NCI-H446 (cell line): ENCODE measurements around the gene ZHX3.

Experiments
- DNase-seq, 2 experiments: peaks; one replicate each; lab custom pipeline; 2025; lab: John Stamatoyannopoulos, UW

The ZHX3 gene, protein sequence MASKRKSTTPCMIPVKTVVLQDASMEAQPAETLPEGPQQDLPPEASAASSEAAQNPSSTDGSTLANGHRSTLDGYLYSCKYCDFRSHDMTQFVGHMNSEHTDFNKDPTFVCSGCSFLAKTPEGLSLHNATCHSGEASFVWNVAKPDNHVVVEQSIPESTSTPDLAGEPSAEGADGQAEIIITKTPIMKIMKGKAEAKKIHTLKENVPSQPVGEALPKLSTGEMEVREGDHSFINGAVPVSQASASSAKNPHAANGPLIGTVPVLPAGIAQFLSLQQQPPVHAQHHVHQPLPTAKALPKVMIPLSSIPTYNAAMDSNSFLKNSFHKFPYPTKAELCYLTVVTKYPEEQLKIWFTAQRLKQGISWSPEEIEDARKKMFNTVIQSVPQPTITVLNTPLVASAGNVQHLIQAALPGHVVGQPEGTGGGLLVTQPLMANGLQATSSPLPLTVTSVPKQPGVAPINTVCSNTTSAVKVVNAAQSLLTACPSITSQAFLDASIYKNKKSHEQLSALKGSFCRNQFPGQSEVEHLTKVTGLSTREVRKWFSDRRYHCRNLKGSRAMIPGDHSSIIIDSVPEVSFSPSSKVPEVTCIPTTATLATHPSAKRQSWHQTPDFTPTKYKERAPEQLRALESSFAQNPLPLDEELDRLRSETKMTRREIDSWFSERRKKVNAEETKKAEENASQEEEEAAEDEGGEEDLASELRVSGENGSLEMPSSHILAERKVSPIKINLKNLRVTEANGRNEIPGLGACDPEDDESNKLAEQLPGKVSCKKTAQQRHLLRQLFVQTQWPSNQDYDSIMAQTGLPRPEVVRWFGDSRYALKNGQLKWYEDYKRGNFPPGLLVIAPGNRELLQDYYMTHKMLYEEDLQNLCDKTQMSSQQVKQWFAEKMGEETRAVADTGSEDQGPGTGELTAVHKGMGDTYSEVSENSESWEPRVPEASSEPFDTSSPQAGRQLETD

DNA sequence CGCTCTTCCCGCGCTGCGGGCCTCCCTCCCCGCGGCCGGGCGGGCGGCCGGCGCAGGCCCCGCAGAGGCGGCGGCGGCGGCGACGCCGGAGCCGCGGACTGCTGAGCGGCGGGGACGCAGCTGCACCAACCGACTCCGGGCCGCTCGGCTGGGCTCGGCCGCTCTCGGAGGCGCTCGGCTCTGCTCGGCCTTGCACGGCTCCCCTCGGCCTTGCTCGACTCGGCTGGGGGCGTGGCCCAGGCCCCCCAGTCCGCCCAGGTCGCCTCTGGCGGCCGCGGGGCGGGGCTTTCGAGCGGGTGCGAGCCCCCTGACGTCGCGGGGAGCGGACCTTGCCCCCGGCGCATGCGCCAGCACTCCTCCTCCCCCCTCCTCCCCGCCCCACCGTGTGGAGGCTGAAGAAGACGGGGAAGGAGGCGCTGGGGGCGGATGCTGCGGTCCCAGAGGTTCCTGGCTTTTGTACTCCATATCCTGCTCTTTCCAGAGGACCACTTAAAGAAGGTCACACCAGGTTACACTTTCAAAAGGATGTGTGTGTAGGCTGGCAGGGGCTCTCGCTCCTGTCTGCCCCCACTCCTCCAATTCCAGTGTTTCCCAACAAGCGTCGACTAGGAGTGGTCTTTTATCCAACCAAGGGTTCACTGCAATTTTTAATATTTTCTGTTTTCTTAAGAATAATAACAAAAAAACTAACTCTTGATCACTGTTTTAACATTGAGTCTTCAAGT lies at the start of gene ZHX3:
ZHX3 (minus strand) TSS at position 186 of the 725 bp plus-strand sequence. CDS start 112,815 bp downstream, outside the sequence.
- peak; percentile 95 to 99 for DNase-seq

DNA sequence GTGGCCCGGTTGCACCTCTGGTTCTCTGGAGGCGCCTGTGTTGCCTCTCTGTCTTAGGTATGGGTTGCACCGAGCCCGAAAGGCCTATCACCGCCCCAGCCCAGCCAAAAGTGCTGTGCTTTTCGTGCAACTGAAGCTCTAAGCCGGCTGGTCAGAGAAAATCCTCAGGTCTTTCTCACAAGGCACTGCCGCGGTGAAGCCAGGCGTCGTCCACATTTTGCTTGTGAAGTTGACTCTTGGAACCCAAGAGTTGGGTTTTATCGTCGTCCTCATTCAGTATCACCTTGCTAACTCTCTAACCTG lies 49.8 kb upstream of the ZHX3 start:
- no peak for DNase-seq

DNA sequence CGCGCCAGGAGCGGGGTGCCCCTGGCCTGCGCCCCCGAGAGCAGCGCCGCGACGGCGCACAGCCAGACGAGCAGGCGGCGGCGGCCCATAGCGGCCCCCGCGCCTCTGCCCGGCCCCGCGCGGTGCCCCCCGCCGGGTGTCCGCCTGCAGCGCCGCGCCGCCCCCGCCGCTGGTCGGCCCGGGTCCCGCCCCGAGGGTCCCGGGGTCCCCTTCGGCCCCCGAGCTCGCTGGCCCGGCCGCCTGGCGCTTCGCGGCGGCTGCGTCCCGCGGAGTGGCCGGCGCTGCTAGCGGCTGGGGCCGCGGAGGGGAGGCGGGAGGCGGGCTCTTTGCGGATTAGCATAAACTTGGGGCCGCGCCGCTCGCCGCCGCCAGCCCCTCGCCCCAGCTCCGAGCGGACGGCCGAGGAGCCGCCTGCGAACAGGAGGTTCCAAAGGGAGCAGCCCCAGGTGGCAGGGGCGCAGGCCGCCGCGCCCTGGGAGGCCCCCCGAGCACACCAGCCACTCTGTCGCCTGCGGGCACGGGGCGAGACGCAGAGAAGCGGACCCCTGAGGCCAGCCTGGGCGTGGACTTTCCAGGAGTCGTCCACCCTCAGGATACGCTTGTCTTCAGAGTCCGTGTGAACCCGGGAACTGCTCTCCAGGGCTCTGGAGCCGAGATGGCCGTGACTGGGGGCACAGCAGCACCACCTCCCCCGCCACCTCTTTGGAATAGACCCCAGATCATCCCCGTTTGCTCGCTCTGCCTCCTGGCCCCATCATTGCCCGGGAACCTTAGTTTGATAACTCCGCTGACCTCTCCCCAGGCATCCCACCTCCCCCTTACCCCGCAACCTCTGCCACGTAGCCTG lies 49.2 kb upstream of the ZHX3 start, which contains the start of gene EMILIN3:
EMILIN3 (minus strand) TSS at position 273 of the 847 bp plus-strand sequence; CDS start at position 89, 184 bp downstream.
- DNase-seq, result no peak

DNA sequence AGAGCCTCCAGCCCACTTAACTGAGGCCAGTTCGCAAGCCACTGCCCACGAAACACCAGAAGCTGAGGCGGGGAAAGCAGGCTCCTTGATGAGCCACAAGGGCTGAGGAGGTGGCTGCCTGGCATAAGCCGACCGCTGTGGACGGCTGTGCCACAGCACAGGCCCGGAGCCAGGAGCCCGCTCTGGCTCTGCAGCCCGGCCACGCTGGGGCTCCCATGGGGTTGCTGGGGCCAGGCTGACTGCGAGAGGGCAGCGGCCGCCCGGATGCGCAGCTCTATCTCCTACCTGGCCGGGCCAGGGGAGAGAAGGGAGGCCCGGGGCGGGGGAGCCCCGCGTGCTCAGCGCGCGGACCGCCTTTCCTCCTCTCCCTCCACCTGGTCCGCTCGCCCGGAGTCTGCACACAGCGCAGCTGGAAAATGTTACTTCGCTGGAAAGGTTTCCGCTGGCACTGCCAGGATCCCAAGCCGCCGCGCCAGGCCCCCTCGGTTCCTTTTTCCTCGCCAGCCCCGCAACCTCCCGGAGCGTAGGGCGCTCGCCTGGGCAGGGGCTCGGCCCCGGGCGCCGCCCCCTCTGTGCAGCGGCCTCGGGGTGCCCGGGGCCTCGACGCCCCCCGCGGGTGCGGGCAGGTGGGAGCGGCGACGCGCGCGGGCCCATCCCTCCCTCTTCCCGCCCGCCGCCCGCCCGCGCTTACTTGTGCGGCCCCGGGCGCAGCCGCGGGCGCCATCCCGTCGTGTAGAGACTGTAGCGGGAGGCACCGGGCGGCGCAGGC lies 48.4 kb upstream of the ZHX3 start:
- DNase-seq, result no peak

DNA sequence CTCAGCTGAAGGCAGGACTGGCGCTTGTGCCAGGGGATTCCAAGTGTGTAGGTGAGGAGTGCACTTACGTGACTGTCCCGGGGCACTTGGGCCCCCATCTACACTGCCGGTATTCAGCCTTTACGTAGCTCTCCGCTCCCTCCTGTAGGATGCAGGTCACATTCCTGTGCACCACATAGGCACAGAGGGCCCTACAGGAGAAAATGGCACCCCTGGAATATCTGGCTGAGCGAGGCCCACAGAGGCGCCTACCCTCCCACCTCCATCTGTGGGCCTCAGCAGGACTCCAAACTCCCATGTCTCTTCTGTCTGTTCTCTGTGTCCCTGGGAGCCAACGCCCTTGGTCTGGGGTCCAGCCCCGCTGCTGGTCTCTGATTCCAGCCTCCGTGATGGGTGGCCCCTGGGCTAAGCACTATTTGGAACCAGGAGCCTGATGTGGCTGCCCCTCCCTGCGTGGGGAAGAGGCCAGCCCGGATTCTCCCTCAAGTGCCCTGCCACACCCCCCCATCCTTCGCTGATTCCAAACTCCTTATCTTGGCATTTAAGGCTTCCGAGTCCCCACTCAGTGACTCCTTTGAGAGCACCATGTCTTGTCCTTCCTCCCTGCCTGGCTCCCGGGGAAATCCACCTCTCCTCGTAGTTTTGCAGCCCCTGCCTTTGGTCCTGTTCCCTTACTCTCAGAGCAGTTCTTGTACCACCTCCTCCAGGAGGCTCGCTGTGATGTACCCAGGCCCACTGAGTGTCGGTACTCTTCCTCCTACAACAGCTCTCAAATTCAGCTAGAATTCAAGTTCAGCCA lies 47.6 kb upstream of the ZHX3 start:
- DNase-seq, result no peak

DNA sequence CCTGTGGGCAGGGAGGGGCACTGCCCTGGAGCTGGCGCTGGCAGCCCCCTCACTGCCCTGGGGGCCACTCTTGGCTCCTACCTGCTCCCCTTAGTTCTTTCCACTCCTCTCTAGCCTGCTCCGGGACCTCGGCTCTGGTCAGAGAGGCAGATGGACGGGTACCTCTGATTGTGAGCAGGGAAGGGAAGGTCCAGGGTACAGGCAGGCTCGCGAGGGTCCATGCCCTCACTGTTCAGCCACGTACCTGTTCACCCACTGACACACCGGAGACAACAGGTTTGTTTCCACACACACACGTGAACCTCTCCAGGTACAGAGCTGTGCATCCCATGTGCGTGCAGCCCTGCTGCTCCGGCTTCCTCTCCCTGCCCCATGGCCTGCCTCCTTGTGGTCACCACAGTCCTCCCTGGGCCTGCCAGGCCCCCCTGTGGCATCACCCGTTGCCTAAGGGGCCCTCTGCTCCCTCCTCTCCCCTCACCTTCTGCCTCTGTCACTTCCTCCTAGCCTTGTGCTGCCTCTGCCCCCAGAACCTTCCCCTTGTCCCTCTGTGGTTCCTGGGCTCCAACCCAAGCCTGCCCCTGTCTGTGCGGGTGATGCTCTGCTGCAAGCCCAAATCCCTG lies 46.8 kb upstream of the ZHX3 start:
- no peak for DNase-seq

DNA sequence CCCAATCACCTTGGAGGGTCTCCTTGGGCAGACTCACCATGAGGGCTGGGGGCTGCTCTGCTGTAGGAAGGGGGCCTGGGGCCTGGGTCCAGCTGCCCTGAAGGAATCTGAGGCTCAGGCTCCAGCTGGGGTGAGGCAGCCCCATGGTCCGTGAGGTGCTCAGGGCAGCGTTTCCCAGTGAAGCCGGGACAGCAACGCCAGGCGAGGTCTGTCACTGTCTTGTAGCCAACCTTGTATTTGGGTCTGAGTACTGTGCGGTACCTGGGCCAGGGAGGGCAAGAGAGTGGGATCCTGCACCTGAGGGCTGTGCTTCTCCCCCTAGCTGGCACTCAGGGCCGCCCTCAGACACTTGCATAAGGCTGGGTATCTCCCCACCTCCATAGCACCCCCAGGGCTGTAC lies 46.1 kb upstream of the ZHX3 start:
- no peak for DNase-seq

DNA sequence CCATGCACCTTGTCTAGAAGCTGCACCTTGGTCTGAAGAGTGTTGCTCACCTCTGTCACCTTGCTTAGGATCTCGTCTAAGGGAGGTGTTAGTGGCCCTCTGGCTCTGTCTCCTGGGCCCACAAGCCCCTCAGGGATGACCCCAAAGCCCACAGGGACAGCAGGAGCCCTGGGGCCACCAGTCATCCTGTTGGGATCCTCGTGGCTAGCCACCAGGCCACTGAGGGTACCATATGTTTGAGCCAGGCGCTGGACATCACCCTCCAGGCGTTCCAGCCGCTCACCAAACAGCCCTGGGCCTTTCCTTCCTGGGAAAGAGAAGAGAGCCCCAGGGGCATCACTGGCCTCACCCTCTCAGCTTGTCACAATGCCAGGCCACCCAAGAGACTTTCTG lies 45.2 kb upstream of the ZHX3 start:
- no peak for DNase-seq

DNA sequence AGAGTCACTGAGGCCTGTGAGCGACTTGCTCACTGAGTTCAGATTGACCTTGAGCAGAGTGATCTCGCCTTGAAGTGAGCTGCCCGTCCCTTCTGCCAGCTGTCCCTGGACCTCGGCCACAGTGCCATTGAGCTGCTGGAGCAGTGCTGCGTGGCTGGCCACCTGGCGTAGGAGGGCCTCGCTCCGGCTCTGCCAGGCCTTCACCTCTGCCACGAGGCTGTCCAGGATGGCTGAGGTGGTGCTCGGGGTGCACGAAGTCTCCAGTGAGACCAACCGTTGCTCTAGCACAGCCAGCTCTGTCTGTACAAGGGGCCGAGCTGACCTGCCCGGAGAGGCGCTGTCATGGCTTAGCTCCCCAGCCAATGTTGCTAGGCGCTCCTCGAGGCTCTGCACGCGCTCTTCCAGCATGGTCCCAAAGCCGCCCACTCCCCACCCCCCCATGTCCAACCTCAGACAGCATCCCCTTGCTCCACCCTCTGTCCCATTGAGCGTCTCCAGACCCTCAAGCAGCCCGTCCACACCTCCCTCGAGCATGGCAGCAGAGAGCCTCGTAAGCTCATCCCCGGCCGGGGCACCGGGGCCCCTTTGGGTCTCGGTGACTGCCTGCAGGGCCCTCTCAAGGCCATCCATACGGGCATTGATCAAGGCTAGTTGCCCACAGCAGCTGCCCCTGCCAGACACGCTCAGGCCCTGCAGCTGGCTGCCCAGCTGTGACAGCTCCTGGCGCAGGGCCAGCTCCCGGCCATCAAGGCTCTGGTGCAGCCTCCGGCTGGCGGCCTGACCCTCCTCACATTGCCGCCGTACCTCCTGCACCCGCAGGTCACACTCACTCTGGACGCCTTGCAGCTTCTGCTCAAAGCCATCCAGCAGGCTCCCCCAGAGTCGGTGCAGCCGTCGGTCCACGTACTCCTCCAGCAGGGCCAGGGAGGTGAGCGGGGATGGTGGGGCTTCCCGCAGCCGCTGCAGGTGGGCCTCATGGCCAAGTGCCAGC lies 44.5 kb upstream of the ZHX3 start:
- no peak for DNase-seq

DNA sequence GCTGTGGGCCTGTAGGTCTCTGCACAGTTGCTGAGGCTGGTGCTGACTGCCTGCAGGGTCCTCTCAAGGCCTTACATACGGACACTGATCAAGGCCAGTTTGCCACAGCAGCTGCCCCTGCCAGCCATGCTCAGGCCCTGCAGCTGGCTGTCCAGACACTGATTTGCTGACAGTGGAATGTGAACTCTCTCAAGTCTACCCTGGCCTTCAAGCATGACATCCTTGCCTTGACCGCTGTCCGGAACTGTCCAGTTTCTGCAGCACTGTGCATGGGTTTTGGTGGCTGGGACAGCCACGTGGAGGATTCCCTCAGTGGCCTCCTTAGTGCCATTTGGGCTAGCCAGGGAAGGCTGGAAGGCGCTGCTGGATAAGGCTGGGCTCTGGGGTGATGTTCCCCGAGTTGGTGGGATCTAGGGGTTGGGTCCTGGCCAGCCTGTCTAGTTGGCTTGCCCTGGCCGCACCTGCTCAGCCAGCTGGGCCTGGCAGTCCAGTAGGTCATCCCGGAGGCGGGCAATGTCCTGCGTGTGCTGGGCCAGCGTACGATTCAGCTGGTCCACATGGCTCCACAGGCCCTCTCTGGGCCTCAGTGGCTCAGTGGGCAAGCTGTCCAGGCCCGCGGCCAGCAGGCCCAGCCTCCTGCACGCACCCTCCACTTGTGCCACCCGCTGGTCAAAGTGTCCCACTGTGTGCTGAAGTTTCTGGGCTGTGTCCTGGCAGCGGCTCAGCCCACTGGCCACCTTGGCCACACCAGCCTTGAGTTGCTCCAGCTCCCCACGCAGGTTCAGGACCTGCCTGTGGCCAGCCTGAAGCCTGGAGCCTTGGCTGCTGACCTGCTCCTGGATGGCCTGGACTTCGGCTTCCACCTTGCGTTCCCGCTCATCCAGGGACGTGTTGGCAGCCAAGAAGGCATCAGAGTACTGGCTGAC lies 43.6 kb upstream of the ZHX3 start:
- no peak for DNase-seq

DNA sequence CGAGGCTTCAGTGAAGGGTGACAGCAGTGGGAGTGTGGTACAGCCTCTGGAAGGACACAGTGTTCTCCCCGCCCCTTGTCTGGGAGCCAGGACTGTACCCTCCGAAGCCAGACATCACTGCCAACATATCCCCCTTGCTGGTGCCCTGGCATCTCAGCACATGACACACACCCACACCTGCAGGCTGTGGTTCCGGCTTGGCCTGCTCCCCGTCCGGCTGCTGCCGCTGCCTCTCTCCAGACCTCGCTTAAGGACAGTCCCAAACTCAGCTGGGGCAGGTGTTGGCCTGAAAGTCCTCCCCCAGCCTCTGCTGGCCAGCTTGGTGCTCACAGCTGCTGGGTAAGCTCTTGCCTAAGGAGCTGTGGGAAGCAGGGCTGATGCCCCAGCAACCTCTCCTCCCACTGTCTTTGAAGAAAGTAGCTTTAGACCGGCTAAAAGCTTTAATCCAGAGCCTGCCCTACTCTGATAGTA lies 42.0 kb upstream of the ZHX3 start:
- DNase-seq, result no peak

DNA sequence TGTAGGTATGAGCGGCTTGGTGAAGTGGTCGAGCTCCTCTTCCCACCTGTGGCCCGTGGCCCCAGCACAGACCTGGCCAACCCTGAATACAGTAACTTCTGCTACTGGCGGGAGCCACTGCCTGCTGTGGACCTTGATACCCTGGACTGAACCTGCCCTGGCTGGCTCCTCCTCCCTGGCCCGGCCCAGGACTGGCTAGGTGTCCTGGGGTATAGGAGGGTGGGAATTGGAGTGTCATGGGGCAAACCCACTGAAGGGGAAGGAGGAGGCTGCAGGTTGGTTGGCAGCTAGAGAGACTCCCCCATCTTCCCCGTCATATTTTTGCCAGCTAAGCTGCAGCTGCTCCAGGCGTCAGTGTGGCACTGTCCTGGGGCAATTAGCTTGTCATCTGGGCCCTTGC lies 41.2 kb upstream of the ZHX3 start:
- no peak for DNase-seq

DNA sequence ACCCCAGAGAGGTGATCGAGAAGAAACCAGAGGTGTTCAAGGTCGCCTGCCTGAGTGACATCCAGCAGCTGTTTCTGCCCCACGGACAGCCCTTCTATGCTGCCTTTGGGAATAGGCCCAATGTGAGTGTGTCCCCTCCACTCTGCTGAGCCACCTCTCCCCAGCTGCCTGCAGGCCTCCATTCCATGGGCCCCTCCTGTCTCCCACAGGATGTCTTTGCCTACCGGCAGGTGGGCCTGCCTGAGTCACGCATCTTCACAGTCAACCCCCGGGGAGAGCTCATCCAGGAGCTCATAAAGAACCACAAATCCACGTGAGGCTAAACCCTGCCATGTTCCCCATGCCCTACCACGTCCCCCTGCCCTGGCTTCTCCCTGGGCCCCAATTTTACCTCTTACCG lies 40.7 kb upstream of the ZHX3 start:
- no peak for DNase-seq

DNA sequence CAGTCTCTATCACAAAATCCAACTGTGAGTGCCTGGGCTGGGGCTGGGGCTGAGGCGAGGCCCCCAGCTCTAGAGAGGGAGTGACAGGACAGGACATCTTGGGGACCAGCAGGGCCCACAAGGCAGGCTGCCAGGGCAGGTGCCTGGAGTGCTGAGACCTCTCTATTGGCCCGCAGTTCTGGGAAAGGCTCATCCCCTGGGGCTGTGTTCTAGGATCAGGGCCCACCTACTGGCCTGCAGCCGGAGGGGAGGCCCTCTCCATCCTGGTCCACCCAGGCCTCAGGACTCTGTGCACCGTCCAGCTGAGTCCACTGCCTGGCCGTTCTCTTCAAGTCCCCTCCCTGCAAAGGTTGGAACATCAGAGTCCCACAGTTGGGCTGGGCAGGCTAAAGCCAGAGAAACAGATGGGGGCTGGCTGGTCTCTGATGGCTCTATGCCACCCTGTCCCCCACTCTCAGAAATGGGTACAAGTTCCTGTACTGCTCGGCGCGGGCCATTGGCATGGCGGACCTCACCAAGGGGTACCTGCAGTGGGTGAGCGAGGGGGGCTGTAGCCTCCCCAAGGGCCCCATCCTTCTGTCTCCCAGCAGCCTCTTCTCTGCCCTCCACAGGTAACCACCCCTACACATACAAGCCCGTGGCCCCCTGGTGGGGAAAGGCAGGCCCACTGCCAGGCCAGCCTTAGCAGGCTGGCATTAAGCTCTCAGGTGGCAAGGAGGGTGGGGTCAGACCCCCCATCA lies 40.1 kb upstream of the ZHX3 start:
- no peak for DNase-seq

DNA sequence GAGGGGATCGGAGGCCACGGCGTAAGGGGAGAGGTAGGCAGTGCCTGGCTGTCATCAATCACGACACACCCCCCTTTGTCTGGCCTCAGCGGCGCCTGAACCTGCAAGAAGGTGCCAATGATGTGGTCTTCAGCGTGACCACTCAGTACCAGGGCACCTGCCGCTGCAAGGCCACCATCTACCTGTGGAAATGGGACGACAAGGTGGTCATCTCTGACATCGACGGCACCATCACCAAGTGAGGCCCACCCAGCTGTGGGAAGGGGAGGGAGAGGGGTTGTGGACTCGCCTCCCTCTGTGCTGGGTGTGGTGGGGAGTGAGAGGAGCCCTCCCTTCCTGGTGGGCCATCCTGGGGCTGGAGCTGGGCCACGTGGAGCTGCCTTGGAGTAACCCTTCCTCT lies 39.4 kb upstream of the ZHX3 start:
- no peak for DNase-seq

DNA sequence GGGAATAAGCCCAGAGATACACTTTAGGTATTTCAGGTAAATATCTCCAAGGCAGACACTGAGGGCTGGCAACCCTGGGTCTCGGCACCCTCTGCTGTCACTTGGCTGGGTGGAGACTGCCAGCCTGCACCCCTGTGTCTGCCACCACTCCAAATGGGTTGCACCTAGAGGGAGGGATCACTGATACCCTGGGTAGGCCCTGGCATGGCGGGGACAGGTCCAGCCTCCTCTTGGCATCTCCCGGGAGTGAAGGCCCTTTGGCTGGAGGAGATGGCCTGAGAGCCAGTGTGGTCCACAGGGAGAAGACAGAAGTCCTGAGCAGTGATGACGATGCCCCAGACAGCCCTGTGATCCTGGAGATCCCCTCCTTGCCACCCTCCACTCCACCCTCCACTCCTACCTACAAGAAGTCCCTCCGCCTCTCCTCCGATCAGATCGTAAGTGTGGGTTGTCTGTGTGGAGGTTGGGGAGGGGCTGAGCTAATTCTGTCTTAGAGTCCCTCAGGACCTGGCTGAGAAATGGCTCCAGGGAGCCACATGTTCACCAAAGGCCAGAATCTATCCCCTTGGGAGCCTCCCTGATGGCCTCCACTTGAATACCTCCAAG lies 38.2 kb upstream of the ZHX3 start:
- no peak for DNase-seq
